Measurements from ENCODE around the gene XXYLT1. TPM values are rescaled to one million over a fixed set of nuclear protein-coding genes. Genes with fewer than 3 reads are reported as not detected.

Gene XXYLT1
- total RNA-seq, 1 donor from 2014 or later, result 8.9 TPM

GRCh38 chr3:195072916-195073564, 197.9 kb downstream of the XXYLT1 start:
- no peaks in the 10 kb centered on the region for H3K9me3 ChIP-seq
- no peaks in the 10 kb centered on the region for H3K4me1 ChIP-seq
- no peak for TF ChIP-seq CTCF (IDR thresholded peaks at IDR 0.05)
- DNase-seq, result peak; percentile 10
- H3K27ac ChIP-seq, result no peak overlapping the region
- intact Hi-C loops (cut with DNase I), result no loop called here
- H3K4me3 ChIP-seq, result no peak overlapping the region
- peaks cover 12% of the 10 kb centered on the region for H3K36me3 ChIP-seq
- no peak for ATAC-seq
- no peaks in the 10 kb centered on the region for H3K27me3 ChIP-seq (ENCODE audit: low read depth)

- Histone ChIP-seq H3K9me3 (no peaks in the 10 kb centered on the region), H3K4me3 (no peak overlapping the region), H3K36me3 (peaks cover 12% of the 10 kb centered on the region), H3K27me3 (ENCODE audit: low read depth) (no peaks in the 10 kb centered on the region), H3K27ac (no peak overlapping the region), H3K4me1 (no peaks in the 10 kb centered on the region)
- intact Hi-C loops (cut with DNase I), result no loop called here
- DNase-seq, result peak; percentile 38
- TF ChIP-seq CTCF (IDR thresholded peaks at IDR 0.05), result no peak
- no peak for ATAC-seq
Observed at GRCh38 chr3:195071916-195072820, 198.8 kb downstream of the XXYLT1 start.

DNA sequence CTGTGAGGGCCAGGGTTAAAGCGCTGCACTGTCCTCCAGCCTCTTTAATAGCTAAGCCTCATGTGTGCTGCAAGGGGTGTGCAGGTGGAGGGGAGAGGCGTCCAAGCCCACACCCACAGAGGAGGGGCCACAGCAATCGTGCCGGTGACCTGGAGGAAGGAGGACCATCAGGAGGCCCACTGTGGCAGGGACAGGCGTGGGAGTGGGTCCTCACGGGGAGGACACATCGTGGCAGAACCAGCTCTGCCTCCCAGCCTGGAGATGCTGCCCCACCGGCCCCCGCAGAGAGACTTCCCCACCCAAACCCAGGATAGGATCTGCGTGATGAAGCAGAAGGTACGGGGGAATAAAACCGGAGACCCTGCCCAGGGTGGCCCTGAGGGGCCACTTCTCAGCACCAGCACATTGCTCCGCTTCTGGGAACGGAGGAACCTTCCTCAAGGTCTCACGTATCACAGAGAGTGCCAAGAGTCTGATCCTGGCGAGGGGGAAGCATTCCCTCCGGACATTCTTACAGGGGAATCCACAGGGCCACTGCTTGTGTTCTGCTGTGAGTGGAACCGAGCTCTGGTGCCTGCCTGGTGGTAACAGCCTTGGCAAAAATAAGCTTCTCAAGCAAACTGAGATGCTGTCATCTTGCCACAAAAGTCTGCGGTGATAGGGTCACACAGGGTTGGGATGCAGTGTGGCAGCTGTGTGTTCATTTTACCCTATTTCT, 199.8 kb downstream of the XXYLT1 start:
- Histone ChIP-seq H3K27me3 (ENCODE audit: low read depth) (no peaks in the 10 kb centered on the region), H3K36me3 (peaks cover 12% of the 10 kb centered on the region), H3K4me1 (no peaks in the 10 kb centered on the region), H3K4me3 (no peak overlapping the region), H3K27ac (no peak overlapping the region), H3K9me3 (no peaks in the 10 kb centered on the region)
- peak; percentile 26 for DNase-seq
- no peak for TF ChIP-seq CTCF (IDR thresholded peaks at IDR 0.05)
- intact Hi-C loops (cut with DNase I), result no loop called here
- ATAC-seq, result no peak

- Histone ChIP-seq H3K27ac (no peak overlapping the region), H3K9me3 (no peaks in the 10 kb centered on the region), H3K36me3 (peaks cover 12% of the 10 kb centered on the region), H3K4me1 (no peaks in the 10 kb centered on the region), H3K27me3 (ENCODE audit: low read depth) (no peaks in the 10 kb centered on the region), H3K4me3 (no peak overlapping the region)
- ATAC-seq, result no peak
- no peak for TF ChIP-seq CTCF (IDR thresholded peaks at IDR 0.05)
- intact Hi-C loops (cut with DNase I), result no loop called here
- no peak for DNase-seq
Observed at GRCh38 chr3:195070336-195070735, 200.6 kb downstream of the XXYLT1 start.

- intact Hi-C loops (cut with DNase I), result no loop called here
- no peak overlapping the region for H3K4me3 ChIP-seq
- H3K27me3 ChIP-seq (ENCODE audit: low read depth), result no peaks in the 10 kb centered on the region
- TF ChIP-seq CTCF (IDR thresholded peaks at IDR 0.05), result no peak
- no peaks in the 10 kb centered on the region for H3K4me1 ChIP-seq
- peaks cover 12% of the 10 kb centered on the region for H3K36me3 ChIP-seq
- no peaks in the 10 kb centered on the region for H3K9me3 ChIP-seq
- no peak overlapping the region for H3K27ac ChIP-seq
- ATAC-seq, result peak in 1 of 2 donors; percentile 20
- DNase-seq, result peak; percentile 42
Observed at GRCh38 chr3:195069501-195070251, 201.3 kb downstream of the XXYLT1 start.
